Body of pancreas (tissue), 4 donors: ENCODE measurements around the gene BRD1. TPM values are rescaled to one million over a fixed set of nuclear protein-coding genes. Genes with fewer than 3 reads are reported as not detected.

Source experiments
- ATAC-seq: fragments of 150-250 bp; one replicate; pipeline ENCODE4 v1.9.1; 2016
- DNase-seq, 4 donors: peaks; one replicate each; pipeline ENCODE4 v3.0.0-alpha.2; 2019
- H3K27ac ChIP-seq, 4 donors: fragments of 200-600 bp; sonication (generic); 1 replicate in 3 of 4; 2 replicates in 1 of 4; pipeline versions ENCODE4 v1.5.1 to v1.6.1; 2016 to 2019; ENCODE audit warnings: mild to moderate bottlenecking in 1 of 4, mixed read lengths in 1 of 4, moderate library complexity in 1 of 4
- H3K27me3 ChIP-seq, 2 donors: fragments of 200-600 bp; sonication (generic); one replicate each; pipeline ENCODE4 v1.6.0; 2016; ENCODE audit warnings: mild to moderate bottlenecking in 1 of 2
- H3K36me3 ChIP-seq, 2 donors: fragments of 200-600 bp; sonication (generic); replicated peaks in 1 of 2; 2 replicates each; pipeline ENCODE4 v1.5.1; 2016; ENCODE audit warnings: low read depth in 2 of 2; ENCODE audit not compliant: insufficient read depth in 1 of 2
- H3K4me1 ChIP-seq: fragments of 200-600 bp; sonication (generic); one replicate; pipeline ENCODE4 v1.6.0; 2016
- H3K4me3 ChIP-seq, 2 donors: fragments of 200-600 bp; sonication (generic); 1 replicate in 1 of 2; 2 replicates in 1 of 2; pipeline ENCODE4 v1.5.1; 2016 to 2019
- H3K9me3 ChIP-seq, 3 donors: fragments of 200-600 bp; sonication (generic); 1 replicate in 2 of 3; 2 replicates in 1 of 3; pipeline ENCODE4 v1.5.1; 2016
- POLR2A ChIP-seq, 3 donors: fragments of 450-650 bp; IDR thresholded peaks; one replicate each; pipeline ENCODE4 v1.6.1; 2016; ENCODE audit warnings: antibody characterized with exemption in 3 of 3, mild to moderate bottlenecking in 2 of 3
- WGBS, 2 donors: methylation state at CpG; one replicate each; pipeline ENCODE4 v1.1.5; 2017; 5-methylcytosine and 5-hydroxymethylcytosine counted together
- intact Hi-C: fragments of 100-400 bp; cut with DNase I; formaldehyde crosslinking; loops from one replicate; pipeline ENCODE4 v1.15.1; 2023
- total RNA-seq, 2 donors: library from RNA; depleted of rRNA; stranded (reverse); fragments of >200 nt; gene quantifications; one replicate each; pipeline ENCODE4 v1.1.0, GENCODE V29; 2016
- TF ChIP-seq, protein P1 (sequence below), 7 experiments: fragments of 450-650 bp in 4 of 7; fragments of 200-600 bp in 3 of 7; sonication (generic) in 3 of 7; IDR thresholded peaks; one replicate each; pipeline ENCODE4 v1.5.1; 2016 to 2019; ENCODE audit warnings: antibody characterized with exemption in 7 of 7

Gene BRD1
- total RNA-seq, 2 donors from 2014 or later: 21.8 to 36.9 TPM

DNA sequence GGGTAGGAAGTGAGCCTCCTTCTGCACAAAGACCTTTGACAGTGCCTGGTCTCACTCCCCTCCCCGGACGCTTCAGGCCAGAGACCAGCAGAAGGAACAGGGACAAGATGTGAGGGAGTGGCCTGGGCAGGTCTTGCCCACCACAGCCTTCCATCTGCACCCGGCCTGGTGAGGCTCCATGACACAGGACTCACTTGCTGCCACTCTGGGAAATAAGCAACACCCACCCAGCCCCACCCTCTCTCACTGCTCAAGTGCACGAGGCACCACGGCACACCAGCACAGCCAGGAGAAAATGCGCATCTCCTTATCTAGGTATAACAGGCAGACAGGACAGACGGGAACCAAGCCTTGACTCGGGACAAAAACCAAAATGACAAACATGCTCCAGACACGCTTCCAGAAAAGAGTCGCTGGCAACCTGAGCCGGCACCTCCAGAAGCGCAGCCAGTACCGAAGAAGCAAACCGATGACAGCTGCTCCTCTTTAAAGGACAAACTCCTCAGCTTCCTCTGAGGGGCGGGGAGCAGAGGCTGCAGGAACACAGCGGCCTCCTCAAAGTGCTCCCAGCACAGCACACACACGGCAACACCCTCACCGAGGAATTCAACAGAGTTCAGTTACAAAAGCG lies 41.7 kb downstream of the BRD1 start:
- WGBS, 2 donors: 80 to 83% methylated on average over 11 to 19 of the region's 19 CpGs
- Histone ChIP-seq H3K9me3 (no peaks in the 10 kb centered on the region), H3K4me3 (no peak overlapping the region), H3K27ac (no peak overlapping the region), H3K4me1 (peaks cover 20% of the 10 kb centered on the region), H3K27me3 (no peaks in the 10 kb centered on the region), H3K36me3 (peaks cover 0 to 23% of the 10 kb centered on the region in 2 donors)
- intact Hi-C loops: no loop called here
- DNase-seq (no peak), ATAC-seq (no peak)
- TF ChIP-seq POLR2A (IDR thresholded peaks at IDR 0.05): no peak
- TF ChIP-seq, protein P1, sequence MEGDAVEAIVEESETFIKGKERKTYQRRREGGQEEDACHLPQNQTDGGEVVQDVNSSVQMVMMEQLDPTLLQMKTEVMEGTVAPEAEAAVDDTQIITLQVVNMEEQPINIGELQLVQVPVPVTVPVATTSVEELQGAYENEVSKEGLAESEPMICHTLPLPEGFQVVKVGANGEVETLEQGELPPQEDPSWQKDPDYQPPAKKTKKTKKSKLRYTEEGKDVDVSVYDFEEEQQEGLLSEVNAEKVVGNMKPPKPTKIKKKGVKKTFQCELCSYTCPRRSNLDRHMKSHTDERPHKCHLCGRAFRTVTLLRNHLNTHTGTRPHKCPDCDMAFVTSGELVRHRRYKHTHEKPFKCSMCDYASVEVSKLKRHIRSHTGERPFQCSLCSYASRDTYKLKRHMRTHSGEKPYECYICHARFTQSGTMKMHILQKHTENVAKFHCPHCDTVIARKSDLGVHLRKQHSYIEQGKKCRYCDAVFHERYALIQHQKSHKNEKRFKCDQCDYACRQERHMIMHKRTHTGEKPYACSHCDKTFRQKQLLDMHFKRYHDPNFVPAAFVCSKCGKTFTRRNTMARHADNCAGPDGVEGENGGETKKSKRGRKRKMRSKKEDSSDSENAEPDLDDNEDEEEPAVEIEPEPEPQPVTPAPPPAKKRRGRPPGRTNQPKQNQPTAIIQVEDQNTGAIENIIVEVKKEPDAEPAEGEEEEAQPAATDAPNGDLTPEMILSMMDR (IDR thresholded peaks at IDR 0.05): no peak

DNA sequence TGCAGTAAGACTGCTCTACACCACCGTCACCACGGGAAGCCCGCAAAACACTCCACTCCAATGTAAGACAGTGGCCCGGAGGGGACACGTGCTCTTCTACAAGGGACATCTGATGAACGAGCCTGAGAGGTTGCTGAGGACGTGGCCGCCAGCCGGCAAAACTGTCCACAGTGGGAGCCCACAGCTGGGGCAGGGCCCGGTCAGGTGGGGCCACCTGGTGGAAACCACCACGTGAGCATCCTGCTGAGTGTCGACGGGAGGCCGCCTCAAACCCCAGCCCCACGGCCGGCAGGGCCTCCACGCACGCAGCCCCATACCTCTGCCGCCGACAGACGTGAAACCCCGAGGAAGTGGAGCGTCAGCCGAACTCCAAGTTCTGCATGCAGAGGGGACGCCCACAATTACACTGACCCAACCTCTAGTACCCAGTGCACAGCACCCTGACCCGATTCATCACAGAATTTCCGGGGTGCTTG lies 42.6 kb downstream of the BRD1 start:
- Histone ChIP-seq H3K4me1 (peaks cover 17% of the 10 kb centered on the region), H3K27ac (no peak overlapping the region), H3K27me3 (no peaks in the 10 kb centered on the region), H3K9me3 (no peaks in the 10 kb centered on the region), H3K4me3 (no peak overlapping the region), H3K36me3 (peaks cover 0 to 23% of the 10 kb centered on the region in 2 donors)
- TF ChIP-seq, protein P1 (IDR thresholded peaks at IDR 0.05): no peak
- no peak for TF ChIP-seq POLR2A (IDR thresholded peaks at IDR 0.05)
- no peak for DNase-seq
- ATAC-seq: no peak
- WGBS, 2 donors: 92% methylated on average over 22 to 27 of the region's 27 CpGs
- intact Hi-C loops: no loop called here

DNA sequence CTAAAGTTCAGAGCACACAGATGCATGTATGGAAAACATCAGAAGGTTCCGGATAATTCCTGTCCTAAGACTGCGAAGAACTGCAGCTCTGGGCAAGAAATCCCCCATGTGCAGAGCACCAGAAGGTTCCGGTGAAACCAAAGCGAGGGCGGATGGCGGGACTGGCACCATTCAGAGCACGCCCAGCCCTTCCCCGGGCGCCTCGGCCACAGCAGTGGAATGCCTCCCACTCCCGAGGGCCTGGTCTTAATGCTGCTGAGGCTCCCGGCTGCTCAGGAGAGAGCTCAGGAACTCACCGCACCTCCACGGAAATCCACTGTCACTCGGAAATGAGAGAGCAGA lies 43.1 kb downstream of the BRD1 start:
- Histone ChIP-seq H3K36me3 (peaks cover 0 to 23% of the 10 kb centered on the region in 2 donors), H3K4me3 (no peak overlapping the region), H3K27me3 (no peaks in the 10 kb centered on the region), H3K4me1 (peaks cover 13% of the 10 kb centered on the region), H3K9me3 (no peaks in the 10 kb centered on the region), H3K27ac (no peak overlapping the region)
- TF ChIP-seq, protein P1 (IDR thresholded peaks at IDR 0.05): no peak
- no peak for TF ChIP-seq POLR2A (IDR thresholded peaks at IDR 0.05)
- ATAC-seq (no peak), DNase-seq (no peak)
- intact Hi-C loops: no loop called here
- WGBS, 2 donors: 90 to 91% methylated on average over 12 to 14 of the region's 15 CpGs

DNA sequence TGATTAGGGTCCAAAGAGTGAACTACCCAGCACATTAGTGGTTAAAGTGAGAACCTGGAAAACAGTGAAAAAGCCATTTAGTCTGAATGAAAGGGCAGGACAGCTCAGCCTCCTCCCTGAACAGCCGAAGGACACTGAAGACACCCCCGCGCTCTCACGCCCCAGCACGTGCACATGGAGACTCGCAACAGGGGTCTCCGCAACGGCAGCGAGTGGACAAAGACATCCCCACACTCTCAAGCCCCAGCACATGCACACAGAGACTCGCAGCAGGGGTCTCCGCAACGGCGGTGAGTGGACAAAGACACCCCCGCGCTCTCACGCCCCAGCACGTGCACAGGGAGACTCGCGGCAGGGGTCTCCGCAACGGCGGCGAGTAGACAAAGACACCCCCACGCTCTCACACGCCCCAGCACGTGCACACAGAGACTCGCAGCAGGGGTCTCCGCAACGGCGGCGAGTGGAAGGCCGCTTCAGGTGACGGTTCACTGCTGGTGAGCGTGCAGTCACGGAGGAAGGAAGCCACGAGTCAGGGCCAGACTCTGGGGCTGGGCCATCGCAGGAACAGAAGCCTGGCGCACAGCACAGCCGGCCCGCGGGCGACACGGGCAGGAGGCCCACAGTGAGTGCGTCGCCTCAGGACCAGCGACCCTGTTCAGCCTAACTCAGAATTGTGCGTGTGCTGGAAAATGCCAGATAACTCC lies 43.6 kb downstream of the BRD1 start:
- no peak overlapping the region for H3K27ac ChIP-seq
- no peak for DNase-seq
- no peaks in the 10 kb centered on the region for H3K9me3 ChIP-seq
- H3K4me3 ChIP-seq: no peak overlapping the region
- 84 to 91% methylated on average over 42 to 44 of the region's 47 CpGs for WGBS, 2 donors
- ATAC-seq: no peak
- TF ChIP-seq, protein P1 (IDR thresholded peaks at IDR 0.05): no peak
- no peak for TF ChIP-seq POLR2A (IDR thresholded peaks at IDR 0.05)
- intact Hi-C loops: no loop called here
- peaks cover 0 to 23% of the 10 kb centered on the region in 2 donors for H3K36me3 ChIP-seq
- H3K4me1 ChIP-seq: peaks cover 9% of the 10 kb centered on the region
- no peaks in the 10 kb centered on the region for H3K27me3 ChIP-seq
